ENCODE measurements around the gene GNAO1.

Gene GNAO1

DNA sequence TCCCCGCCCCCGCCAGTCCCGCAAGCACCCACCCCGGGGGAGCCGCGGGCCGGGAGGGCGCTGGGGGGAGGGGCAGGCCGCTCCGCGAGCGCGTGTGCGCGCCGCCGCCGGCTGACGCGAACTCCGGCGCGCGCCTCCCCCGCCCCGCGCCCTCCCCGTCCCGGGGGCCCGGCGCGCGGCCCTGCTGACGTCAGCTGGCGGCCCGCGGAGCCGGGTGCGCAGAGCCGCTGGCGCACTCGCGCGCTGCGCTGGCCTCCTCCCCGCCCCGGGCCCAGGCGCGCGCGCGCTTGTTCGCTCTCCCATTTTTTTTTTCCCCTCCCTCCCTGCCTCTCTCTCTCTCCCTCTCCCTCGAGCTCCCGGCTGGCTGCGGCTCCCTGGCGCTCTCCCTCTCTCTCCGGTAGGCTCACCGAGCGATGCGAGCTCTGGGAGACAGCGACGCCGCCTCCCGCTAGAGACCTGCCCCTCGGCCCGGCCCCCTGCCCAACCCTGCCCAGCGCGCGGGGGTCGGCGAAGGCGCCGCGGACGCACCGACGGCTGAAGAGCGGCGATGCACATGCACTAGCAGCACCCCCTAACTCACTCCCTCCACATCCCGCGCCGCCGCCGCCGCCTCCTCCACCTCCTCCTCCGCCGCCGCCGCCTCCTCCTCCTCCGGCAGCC, at the start of gene GNAO1:
GNAO1 (plus strand) TSS at position 334 of the 660 bp plus-strand sequence. CDS start 747 bp downstream, outside the sequence.
- DNase-seq, result peak; percentile 35

DNA sequence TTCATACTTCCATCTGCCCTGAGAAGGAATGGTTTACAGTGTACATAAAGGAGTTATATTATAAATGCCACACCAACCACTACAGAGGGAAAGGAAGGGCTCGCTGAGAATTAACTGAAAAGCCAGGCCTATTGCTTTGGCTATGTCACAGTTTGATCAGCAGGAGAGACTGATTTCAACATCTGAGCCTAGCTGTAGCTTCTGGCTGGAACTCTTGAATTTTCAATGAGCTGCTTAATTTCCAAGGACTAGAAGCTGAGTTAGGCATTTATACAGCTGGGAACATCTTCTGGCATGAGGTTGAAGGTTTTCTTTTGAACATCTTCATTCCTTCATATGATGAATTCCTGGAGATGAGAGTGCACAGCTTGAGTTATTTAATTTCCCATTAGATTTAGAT, 47.6 kb upstream of the GNAO1 start:
- DNase-seq, result no peak

DNA sequence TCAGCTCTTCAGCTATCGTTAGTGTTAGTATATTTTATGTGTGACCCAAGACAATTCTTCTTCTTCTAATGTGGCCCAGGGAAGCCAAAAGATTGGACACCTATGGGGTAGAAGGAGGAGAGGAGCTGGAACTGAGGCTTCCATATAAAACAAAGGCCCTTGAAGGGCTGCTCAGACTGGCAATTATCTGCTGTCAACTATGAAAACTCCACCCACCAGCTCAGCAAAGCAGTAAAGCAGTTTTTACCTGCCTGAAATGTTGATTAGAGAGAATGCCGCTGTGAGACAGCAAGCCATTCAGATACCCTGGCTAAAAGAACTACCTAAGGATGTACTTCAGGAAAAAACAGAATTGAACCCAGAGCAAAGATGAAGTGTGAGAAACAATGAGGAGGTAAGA, 45.9 kb upstream of the GNAO1 start:
- no peak for DNase-seq

DNA sequence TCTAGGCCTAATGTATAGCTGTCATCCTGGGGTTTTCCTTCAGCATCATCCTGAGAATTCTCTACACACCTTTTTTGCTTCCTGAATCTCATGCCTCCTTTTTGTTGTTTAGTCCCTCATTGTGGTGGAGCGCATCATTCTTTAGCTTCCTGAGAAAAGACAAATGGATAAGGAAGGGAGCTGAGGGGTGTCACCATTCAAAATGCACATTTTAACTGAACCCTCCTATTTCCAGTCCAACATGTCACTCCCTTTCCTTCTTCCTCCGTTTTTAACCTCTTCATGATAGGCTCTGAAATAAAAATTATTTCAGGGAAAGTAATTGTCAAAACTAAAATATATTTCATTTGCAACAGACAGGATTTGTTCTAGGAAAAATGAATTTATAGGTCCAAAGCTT, 39.7 kb upstream of the GNAO1 start:
- DNase-seq, result no peak

DNA sequence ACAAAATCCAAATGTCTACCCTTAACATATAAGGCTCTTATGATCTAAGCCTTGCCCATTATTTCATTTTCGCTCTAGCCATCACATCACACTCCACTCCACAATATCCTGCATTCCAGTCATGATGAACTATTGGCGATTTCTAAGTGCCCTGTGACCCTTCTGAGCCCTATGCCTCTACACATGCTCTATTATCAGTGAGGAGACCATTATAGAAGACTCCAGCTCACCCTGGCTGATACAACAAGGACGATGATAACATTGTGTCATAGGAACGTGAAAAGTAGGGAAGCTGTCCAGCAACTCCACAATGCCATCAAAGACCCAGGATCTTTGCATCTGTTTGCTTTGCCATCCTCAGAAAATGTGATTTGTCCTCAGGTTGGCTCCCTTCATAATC, 29.6 kb upstream of the GNAO1 start:
- no peak for DNase-seq

DNA sequence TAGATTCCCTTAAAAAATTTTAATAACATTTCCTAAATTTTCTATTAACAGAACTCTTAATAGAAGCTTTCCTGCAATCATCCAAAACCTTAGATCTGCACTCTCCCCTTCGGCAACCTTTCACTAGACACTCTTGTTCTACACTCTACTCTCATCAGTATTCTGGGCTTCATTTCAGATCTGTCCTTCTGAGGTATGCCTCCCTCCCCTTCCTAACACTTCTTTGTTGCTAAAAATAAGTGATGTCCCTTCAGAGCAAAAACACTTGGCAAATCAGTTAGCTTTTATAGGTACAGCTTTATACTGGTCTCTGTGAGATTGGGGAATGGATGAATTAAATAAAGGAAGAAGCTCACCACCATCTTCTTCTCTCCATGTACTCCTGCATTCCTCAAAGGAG, 28.2 kb upstream of the GNAO1 start:
- no peak for DNase-seq

DNA sequence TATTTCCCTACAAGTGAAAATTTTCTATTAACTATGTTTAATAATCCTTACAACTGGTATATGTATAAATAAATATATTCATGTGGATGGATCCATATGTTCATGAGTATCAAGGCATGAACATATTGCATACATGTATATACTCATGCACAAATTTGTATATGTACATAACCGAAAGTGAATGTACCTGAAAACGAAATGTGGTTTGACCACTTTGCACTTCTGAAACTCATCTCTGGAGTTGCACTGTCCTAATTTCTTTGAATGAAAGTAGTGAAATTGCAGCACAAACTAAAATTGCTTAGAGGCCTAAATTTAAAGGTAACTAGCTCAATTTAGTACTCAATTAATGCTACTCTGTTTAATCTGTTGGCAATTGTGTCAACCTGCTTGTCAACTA, 27.4 kb upstream of the GNAO1 start:
- DNase-seq, result no peak

DNA sequence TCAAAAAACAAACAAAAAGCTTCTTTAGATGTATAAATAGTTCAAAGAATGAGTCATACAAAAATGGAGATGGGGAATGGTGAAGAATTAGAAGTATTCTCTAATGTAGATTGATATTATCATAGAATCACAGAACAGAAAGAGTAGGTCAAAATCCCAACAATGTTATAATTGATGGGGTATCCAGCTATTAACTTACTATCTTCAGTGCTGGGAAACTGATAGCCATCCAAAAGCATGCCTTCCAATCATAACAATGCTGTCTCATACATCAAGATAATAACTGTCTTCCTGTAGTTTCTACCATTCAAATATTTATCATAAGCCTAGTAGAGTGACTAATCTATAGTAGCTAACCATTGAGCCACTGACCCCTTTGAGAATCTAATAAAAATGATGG, 26.7 kb upstream of the GNAO1 start:
- no peak for DNase-seq

DNA sequence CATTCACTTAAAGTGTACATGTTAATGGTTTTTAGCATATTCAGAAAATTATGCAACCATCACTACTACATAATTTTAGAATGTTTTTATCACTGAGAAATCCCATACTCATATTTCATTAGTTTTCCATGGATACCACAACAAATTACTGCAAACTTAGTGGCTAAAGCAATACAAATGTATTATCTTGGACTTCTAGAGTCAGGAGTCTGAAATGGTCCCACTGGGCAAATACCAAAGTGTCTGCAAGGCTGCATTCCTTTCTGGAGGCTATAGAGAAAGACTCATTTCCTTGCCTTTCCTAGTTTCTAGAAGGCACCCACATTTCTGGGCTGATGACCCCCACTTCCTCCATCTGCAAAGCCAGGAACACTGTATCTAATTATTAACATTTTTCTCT, 16.9 kb upstream of the GNAO1 start:
- no peak for DNase-seq

DNA sequence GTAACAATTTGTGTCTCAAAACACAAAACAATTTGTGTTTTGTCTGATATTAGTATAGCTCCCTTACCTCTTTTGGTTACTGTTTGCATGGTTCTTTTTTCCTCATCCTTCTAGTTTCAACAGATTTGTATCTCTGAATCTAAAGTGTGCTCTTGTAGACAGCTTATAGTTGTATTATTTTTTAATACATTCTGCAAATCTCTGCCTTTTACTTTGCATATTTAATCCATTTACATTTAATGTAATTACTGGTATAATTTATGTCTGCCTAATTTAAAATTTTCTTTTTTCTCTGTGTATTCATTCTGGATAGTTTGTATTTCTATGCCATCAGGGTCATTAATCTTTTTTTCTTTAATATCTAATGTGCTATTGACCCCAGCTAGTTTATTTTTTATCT, 9.9 kb upstream of the GNAO1 start:
- DNase-seq, result no peak

DNA sequence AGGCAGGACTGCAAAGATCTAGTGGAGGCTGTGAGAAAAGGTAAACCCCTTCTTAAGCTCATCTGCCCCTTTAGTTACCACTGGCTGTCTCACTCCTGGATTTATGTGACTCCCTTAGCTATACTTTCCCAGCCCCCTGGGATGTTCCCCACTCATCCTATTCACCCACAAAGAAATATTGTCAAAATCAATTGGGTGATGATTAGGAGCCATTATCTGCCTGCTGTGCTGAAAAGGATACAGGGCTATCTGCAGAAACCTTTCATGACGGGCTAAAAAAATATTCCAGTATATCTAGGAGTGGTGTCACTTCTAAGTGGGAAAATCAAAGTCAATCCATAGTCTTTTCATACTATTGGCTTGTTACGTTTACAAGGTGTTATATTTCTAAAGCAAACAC, 8.0 kb upstream of the GNAO1 start:
- no peak for DNase-seq

DNA sequence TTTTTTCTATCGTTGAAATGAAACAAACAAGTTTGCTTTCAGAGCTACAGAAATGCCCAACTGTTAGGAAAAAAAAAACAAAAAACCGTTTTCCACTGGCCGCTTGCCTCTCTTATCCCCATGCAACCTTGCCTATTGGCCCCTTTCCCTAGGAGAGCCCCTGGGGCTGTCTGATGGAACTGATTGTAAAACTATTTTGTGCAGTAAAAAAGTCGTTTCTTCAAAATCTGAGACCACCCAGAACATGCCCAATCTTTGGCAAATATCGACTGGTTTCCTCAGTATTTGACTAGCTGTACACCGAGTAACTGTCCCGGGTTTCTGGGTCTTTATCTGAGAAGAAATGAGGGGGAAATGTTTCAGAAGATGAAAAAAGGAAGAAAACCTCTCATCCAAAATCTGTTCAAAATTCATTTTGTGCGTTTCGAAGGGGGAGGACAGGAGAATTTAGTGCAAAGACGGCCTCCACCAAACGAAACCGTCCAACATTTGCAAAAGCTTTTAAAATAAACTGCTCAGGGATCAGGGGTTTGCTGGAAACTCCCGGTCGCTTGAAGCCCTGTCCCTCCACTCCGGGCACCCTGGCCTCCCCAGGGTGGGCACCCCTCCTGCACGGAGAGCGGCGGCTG, 1.1 kb upstream of the GNAO1 start:
- DNase-seq, result no peak

DNA sequence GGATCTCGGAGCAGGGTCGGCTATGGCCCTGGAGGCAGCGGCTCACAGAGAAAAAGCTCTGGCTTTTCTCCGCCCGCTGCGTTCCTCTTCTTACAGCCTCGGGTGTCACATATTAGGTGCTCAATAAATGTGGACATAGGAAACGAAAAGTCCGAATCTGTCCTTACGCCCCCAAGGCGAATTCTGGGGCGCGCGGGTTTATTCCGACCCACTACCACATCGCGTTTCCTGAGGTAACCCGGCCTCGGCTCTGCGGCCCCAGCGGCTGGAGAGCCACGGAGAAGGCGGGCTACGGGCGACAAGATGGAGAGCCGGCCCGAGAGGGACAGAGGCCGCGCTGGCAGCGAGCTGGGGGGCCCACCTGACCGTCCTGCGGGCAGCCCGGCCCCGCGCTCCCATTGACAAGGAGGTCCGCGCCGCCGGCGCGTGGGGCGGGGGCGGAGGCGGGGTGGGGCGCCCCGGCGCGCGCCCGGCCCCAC, 573 bp upstream of the GNAO1 start:
- no peak for DNase-seq

DNA sequence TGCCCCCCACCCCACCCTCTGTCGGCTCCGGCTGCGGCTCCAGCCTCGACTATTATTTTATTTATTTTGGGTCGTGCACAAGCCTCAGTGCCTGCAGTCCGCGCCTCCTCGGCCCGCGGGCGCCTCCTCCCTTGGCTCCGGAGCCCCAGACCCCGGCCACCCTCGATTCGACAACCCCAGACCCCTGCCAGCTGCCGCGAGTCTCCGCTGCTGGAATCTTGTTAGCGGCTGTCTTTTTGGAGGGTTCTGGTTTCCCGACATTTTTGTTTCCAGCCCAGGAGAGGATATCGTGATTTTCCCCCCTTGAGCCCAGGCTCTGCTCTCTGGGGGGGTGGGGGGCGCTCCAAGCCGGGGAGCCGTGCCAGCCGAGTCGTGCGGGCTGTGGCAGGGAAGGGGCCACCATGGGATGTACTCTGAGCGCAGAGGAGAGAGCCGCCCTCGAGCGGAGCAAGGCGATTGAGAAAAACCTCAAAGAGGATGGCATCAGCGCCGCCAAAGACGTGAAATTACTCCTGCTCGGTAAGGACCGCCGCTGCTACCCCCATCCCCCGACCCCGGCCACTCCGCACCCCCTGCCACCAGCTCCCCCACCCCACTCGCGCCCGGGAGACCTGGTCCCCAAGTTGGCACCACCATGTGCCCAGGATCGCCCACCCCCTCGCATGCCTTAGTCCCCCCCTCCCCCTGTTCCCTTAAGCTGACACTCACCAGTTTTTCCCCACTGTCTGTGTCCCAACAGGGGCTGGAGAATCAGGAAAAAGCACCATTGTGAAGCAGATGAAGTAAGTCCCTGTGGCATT, 746 bp downstream of the GNAO1 start:
- DNase-seq, result no peak

DNA sequence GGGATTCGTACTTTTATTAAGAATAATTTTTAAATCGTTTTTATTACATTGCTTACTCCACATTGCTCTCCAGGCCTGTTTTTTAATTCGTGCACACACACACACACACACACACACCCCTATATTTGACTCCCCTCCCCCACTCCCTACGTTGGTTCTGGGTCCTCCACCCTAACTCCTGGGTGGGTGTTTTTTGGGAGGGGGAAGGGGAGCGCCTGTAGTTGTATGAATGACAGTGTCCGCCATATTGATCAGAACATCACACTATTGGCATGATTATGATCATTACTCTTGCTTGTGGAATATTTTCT, 1.3 kb downstream of the GNAO1 start:
- DNase-seq, result no peak

DNA sequence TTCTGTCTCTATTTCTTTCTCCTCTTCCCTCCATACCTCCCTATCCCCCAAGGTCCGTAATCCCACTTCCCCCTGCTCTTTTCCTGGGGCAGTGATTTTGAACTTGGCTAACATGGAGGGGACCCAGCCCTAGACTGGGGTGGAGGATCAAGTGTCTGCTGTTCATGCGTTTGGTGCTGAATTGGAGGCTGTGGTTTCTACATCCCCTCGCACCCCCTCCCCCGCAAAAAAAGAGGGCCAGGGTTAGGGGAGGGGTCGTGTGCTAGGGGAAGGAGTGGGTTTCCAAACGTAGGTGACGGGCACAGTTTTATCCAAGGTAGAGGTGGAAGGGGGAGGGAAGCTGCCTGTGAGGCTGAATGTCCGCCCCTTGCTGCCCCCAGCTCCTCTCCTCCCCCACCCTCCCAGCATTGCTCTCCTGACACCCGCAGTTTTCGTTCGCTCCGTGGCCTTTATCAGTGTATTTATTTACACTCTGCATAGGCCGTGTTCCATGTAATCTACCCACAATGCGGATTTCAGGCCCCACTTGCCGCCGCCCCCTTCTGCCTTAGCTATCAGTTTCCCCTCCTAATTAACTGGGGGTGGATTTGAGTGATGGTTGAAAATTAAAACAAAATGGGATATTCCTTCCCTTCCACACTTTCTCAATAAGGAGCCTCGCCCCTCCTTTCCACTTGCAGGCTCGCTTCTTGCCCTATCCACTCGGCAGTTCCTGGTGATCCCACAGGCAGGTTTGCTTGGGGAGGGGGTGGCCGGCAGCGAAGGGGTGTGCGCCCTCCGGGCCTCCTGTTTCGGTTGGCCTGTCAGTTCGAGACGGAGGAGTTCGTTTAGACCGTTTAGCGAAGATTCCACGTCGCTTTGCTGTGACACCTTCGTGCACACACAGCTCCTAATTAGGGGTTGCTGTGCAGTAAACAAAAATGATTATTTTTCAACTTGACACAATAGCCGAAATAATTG, 2.0 kb downstream of the GNAO1 start:
- no peak for DNase-seq

DNA sequence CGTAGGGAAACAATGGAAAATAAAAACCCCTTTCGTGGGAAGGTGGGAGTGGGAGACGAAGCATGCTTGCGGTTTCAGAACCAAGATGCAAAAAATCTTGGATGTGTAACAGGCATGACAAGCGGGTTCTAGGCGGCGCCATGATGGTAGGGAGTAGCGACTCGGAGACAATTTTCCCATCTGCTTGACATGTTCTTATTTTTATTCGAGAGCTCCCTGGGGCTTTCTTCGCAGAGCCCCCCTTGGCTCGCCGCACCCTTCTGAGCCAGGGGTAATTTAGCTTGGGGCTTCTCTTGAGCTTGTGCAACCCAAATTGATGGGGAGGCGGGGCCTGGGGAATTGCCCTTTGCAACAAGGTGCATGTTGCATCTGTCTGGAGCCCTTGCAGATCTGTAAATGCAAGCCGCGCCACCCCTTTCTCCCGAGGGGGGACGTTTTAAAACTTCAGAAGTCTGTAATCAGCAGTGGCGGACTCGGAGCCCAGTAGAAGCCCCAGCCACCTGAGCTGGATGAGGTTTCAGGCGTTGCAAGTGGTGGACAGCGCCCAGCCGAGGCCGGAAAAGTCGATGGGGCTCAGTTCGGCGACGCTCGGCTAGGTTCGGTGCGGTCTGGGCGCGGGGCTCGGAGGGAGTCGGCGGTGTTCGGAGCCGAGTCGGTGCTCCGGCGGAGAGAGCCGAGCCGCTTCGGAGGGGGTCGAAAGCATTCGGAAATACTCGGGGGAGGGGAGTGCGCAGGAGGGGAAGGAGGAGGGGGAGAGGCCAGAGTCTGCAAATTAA, 2.9 kb downstream of the GNAO1 start:
- DNase-seq, result no peak

DNA sequence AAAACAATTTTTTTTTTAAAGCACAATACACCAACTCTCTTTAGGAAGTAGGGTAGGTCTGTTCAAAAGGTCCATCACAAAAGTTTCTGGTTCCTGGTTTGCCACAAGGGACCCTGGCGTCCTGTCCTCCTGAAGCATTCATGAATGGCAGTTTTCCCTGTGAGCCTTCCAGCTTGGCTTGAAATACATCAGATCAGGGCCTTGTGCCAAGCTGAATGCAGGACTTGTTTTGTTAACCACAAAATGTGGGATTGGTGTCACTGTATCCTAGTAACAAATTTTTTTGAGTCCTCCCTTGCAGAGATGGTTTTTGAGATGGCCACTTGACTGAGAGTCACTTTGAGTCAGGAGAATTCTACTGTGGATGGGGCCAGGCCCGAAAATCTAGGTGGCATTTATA, 3.9 kb downstream of the GNAO1 start:
- no peak for DNase-seq

DNA sequence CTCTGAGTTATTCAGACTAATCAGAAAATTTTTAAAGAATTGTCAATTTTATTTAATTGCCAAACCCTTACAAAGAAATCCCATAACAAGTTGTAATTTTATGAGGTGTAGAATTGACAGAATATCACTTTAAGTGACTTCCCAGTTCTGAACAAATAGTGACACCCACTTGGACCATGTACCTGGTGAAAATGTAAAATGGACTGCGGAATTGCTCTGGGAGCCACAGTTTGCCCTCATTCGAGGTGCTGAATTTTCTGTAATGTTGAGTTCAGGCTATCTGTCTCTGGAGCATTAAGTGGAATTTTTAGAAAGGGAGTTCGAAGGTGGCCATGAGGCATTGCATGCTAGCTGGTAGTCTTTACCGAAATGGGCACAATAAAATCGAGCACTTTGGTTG, 5.1 kb downstream of the GNAO1 start:
- DNase-seq, result no peak

DNA sequence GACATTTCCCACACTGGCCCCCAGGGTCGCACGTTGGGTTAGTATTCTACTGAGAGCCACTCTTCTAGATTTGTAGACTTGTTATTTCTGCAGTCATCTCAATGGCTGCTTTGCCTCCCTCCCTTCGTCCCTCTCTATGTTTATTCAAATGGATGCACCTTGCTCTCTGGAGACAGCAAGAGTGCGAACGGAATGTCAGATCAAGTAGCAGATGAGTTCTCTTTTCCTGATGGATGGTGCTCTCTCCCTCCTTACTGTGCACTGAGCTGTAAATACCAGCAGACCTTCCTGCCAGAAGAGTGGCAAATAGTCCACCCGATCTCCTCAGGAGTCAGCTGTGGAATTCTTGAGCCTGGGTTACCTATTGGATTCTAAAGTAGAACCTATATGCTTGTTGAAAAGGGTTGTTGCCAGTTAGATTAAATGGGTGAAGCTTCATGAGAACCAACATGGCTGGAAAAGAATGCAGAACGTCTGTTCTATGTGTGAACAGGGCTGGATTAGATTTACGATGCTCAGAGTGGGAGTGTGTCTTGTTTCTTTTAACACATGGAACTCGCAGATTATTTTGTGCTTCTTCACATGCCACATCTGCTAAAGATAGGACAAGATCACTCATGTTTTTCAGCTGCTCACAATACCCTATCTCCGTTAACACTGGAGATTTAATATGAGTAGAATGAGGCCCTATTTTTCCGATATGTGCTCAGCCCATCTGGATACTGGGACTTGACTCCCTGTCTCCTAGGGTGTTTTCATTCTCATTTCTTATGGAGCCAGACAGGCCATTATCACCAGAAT, 6.1 kb downstream of the GNAO1 start:
- DNase-seq, result no peak

DNA sequence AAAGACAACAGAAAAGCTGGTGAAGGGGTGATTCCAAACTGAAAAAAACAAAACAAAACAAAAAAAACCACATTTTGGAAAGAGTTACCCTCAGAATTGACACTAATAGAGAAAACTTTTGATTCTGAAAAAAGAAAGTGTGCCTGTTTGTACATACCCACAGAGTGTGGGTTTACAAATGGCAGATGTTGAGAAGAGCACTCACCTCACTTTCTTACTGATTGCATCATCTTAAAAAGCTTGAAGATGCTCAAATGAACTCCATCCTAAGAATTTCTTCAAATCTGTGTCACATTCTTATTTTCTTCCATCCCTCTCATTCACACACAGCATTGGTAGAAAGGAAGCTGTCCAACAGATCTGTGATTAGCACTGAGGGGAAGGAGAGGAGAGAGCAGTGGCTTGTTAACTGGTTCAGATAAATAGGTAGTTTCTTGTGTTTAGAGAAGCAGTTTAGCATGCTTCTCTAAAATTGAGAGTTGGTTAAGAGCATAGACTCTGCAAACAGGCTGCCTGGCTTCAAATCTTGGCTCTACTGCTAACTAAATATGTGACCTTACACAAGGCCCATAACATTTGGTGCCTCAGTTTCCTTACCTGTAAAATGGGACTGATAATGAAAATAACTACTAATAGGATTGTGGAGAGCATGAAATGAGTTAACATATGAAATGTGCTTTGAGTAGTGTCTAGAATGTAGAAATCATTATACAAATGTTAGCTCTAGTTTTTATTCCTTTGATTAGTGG, 6.9 kb downstream of the GNAO1 start:
- DNase-seq, result no peak
